AG10803 (cell line): ENCODE measurements around the gene MSI1.
"Not testable (repeated sequence)": the region's sequence is repeated elsewhere in the genome, so short reads cannot be mapped to it uniquely, and the experiment has no call there.

Source experiments
- DNase-seq: peaks from one replicate; pipeline ENCODE4 v3.0.0; 2010; ENCODE audit warnings: low read depth
- H3K4me3 ChIP-seq: 2 replicates; pipeline ENCODE4 v1.5.1; 2011; ENCODE audit warnings: mild to moderate bottlenecking, low read length, control low read depth
- CTCF ChIP-seq: conservative IDR thresholded peaks from 2 replicates; pipeline ENCODE4 v1.5.1; 2011; ENCODE audit warnings: mild to moderate bottlenecking, low read length, control low read depth, inconsistent platforms

MSI1 gene

GRCh38 chr12:120346681-120347080 is 22.3 kb downstream of the MSI1 start:
- TF ChIP-seq CTCF, result no peak
- H3K4me3 ChIP-seq, result no peak overlapping the region
- no peak for DNase-seq

- no peak overlapping the region for H3K4me3 ChIP-seq
- DNase-seq, result no peak
- TF ChIP-seq CTCF, result no peak
These were observed 22.9 kb downstream of the MSI1 start for GRCh38 chr12:120346031-120346430.

GRCh38 chr12:120343692-120344091 is 25.3 kb downstream of the MSI1 start:
- no peak overlapping the region for H3K4me3 ChIP-seq
- no peak for TF ChIP-seq CTCF
- no peak for DNase-seq

GRCh38 chr12:120343039-120343537 is 25.9 kb downstream of the MSI1 start:
- DNase-seq, result no peak
- H3K4me3 ChIP-seq, result no peak overlapping the region
- no peak for TF ChIP-seq CTCF

- no peak for DNase-seq
- no peak for TF ChIP-seq CTCF
- no peak overlapping the region for H3K4me3 ChIP-seq
These were observed 26.6 kb downstream of the MSI1 start for GRCh38 chr12:120342175-120343038.

- TF ChIP-seq CTCF, result no peak
- no peak for DNase-seq
- no peak overlapping the region for H3K4me3 ChIP-seq
These were observed 29.7 kb downstream of the MSI1 start for GRCh38 chr12:120339256-120339655.

- H3K4me3 ChIP-seq, result no peak overlapping the region
- TF ChIP-seq CTCF, result no peak
- no peak for DNase-seq
These were observed 31.2 kb downstream of the MSI1 start for GRCh38 chr12:120337730-120338129.

- H3K4me3 ChIP-seq, DNase-seq: not testable (repeated sequence)
These were observed 32.6 kb downstream of the MSI1 start for GRCh38 chr12:120336392-120336791.
